Endometrial microvascular endothelial cells (primary cell): ENCODE results near the gene GJB3. TPM values are rescaled to one million over a fixed set of nuclear protein-coding genes. Genes with fewer than 3 reads are reported as not detected.
"Not testable (repeated sequence)": the region's sequence is repeated elsewhere in the genome, so short reads cannot be mapped to it uniquely, and the experiment has no call there.

Source experiments
- in situ Hi-C: cut with HindIII; loops from 2 replicates; pipeline ENCODE4 v1.10.0; 2017; ENCODE audit warnings: low sequenced_read_pairs, low pct_unique_long_range_greater_than_20kb; ENCODE audit errors: inconsistent ontology term
- total RNA-seq: library from RNA; depleted of rRNA; stranded (reverse); fragments of >200 nt; gene quantifications from one replicate; pipeline ENCODE4 v1.2.3, GENCODE V29; 2015; ENCODE audit errors: inconsistent ontology term

The GJB3 gene
- total RNA-seq, 1 donor from 2014 or later, result not detected

DNA sequence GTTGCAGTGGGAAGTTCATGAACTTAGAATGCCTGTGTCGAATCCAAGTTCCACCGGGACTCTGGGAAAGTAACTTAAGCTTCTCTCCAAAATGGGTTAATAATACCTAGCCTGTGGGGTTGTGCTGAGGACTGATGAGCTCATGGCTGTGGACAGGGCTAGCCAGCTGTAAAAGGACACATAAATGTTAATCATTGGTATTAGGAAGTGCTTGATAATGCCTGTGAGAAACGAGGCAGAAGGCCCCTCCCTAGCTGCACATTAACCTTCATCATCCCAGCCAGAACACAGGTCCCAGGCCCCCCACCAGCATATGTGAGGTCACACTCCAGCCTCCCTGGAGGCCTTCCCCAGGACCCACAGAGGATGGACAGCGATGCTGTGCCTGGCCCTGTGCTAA lies 22.3 kb upstream of the GJB3 start:
- in situ Hi-C loops, result no loop called here

DNA sequence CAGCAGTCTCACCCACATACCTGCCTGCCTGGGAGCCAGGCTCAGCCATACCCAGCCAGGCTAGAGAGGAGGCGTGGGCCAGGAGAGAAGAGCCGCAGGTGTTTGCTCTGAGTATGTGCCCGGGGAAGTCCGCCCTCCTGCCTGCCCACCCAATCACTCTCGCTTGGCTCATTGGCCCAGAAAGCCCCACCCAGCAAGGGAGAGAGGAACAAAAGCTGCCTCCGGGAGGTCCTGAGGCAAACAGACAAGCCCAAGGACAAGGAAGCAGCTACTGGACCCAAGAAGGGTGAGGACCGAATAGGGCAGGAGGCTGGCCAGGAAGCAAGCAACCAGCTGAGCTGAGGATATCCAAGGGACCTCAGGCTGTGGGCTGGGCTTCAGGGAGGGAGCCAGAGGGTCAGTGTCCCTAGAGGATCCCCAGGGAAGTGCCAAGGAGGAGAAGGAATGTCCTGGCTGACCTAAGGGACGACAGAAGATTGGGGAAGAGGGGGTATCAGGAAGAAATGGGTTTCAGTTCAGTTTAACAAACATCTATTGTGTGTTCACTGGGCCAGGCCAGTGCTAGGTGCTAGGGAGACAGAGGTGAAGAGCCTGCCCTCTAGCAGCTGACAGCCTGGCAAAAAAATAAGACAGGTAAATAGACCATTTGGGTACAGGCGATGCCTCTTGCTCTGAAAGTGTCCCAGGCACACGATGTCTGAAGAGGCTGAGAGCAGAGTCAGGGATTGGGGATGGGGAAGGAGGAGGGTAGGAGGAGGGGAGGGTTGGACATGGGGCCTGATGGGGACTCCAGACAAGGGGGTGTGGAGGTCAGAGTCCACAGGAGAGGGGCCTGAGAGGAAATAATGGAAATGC lies 21.3 kb upstream of the GJB3 start, which contains the start of gene GJB4:
TSS of gene GJB4 (plus strand) at position 238 of the 855 bp plus-strand sequence. CDS start 1,515 bp downstream, outside the sequence.
- in situ Hi-C loops, result no loop called here

DNA sequence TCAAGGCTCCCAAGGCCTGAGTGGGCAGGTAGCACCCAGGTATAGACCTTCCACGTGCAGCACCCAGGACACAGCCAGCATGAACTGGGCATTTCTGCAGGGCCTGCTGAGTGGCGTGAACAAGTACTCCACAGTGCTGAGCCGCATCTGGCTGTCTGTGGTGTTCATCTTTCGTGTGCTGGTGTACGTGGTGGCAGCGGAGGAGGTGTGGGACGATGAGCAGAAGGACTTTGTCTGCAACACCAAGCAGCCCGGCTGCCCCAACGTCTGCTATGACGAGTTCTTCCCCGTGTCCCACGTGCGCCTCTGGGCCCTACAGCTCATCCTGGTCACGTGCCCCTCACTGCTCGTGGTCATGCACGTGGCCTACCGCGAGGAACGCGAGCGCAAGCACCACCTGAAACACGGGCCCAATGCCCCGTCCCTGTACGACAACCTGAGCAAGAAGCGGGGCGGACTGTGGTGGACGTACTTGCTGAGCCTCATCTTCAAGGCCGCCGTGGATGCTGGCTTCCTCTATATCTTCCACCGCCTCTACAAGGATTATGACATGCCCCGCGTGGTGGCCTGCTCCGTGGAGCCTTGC lies 19.7 kb upstream of the GJB3 start:
- in situ Hi-C loops, result no loop called here

DNA sequence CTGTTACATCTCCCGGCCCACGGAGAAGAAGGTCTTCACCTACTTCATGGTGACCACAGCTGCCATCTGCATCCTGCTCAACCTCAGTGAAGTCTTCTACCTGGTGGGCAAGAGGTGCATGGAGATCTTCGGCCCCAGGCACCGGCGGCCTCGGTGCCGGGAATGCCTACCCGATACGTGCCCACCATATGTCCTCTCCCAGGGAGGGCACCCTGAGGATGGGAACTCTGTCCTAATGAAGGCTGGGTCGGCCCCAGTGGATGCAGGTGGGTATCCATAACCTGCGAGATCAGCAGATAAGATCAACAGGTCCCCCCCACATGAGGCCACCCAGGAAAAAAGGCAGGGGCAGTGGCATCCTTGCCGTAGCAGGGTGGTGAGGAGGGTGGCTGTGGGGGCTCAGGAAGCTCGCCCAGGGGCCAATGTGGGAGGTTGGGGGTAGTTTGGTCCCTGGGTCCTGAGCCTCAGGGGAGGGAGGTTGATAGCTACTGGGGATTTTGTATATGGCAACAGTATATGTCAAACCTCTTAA lies 19.2 kb upstream of the GJB3 start:
- in situ Hi-C loops, result no loop called here

DNA sequence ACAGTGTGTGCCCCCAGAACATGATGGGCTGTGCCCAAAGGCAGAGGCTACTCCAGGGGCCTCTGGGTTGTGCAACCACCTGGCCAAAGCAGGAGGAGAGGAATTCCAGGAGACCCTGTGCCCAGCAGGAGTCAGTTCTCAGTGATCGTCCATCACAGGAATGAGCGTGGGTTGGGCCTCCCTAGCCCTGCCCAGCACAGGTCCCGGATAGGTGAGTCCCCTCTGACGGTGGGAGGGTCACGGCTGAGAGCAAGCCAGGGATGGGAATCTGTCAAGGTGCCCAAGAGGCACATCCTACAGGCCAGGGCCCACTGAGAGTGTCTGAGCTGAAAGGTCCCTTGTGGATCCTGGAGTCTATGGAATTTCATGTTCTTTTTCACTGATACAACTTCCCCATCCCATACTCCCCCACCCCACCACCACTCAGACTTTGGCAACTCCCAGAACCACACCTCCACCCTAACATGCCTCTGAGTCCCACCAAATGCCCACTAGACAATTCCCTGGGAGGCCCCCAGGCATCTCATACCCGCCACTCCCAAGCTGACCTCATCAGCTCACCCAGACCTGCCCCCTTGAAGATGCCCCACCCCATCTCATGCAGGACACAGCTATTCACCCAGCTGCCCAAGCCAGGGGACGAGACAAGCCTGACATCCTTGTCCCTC lies 18.4 kb upstream of the GJB3 start:
- in situ Hi-C loops, result no loop called here

DNA sequence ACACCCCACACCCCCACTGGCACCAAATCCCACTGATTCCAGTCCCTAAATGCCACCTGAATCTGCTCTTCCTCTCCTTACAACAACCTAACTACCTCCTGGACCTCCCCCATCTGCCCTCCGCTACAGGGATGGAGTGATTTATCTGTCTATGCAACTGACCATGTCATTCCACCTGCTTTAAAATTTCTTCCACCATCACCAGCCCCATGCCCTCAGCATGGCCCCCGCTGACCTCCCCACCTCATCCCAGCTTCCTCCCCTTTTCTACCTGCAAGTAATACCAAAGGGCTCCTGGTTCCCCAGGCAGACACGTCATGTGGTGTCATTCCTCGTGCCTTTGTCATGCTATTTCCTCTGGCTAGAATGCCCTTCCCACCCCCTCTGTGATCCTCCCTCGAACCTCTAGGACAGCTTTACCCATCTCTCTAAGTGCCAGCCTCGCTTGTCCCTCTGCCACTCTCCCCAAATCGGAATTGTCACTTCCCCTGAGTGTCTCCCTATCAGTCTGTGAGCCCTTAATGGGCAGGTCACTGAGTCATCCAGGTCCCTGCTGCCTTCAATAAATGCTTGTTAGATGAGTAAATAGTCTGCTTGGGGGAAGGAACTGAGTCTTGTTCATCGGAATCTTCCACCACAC lies 17.8 kb upstream of the GJB3 start:
- in situ Hi-C loops, result no loop called here

DNA sequence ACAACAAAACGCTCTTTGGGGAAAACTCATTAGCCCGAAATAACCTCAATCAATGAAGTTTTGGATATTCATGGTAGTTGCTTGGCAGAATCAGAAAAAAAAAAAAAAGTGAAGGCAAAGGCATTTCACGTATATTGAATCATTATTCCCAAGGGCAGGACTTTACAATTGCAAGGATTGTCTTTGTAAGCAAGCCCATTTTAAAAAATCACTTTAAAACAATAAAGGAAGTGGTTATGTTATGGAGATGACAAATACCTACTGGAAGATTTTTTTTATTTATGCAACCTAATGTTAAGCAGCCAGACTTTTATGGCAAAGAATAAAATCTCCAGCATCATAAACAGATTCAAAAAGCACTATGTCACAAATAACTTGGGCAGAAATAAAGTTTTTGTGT lies 12.2 kb upstream of the GJB3 start:
- in situ Hi-C loops, result no loop called here

DNA sequence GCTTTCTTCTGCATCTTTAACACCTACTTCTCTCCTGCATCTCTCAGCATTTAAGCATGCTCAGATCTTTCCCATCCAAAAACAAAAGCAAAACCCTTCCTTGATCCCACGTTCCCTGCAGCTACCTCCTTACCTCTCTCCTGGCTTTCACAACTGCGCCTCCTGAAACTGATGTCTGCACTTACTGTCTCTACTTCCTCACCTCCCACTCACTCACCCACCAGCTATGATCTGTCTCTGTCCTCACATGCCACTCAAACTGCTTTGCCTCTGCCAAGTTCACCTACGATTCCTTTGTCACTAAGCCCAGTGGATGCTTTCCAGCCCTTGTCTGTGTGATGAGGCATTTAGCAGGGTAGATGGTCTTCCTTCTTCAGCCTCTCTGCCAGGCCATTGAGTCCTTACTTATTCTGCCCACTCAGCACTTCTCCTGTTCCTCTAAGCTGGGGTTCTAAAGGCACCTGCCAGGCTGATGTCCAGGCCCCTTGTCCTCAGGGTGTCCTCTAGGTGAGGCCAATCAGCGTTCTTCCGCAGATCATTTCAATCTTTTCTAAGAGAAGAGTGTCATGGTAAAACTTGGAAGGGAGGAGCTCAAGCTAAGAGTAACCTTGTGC lies 10.0 kb upstream of the GJB3 start:
- in situ Hi-C loops, result no loop called here

DNA sequence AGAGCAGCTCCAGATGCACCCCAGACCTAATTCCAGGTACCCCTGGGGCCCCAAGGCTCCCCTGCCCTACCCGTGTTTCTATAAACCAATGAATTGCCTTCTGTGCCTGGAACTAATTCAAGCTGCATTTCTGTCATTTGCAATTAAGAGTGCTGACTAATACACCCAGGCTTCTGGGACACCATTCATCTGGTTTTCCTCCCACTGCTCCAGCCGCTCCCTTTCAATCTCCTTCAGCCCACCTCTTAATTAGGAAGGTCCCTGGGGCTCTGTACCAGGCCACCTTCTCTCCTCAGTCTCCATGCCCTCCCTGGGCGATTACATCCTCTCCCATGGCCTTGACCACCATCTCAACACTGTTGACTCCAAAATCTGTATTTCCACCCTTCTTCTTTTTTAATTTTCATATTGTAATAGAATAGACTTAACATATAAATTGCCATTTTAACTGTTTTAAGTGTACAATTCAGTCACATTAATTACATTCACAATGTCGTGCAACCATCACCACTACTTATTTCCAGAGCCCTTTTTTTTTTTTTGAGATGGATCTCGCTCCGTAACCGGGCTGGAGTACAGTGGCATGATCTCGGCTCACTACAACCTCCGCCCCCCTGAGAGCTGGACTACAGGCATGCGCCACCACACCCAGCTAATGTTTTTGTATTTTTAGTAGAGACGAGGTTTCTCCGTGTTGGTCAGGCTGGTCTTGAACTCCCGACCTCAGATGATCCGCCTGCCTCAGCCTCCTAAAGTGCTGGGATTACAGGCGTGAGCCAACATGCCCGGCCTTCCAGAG lies 9.2 kb upstream of the GJB3 start:
- in situ Hi-C loops, result no loop called here

DNA sequence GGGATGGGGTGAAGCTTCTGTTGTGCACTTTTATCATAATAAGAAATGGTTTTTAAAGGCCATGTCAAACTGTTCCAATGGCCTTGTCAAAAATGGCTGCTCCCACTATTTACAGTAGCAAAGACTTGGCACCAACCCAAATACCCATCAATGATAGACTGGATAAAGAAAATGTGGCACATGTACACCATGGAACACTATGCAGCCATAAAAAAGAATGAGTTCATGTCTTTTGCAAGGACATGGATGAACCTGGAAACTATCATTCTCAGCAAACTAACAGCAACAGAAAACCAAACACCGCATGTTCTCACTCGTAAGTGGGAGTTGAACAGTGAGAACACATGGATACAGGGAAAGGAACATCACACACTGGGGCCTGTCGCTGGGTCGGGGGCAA lies 7.9 kb upstream of the GJB3 start:
- in situ Hi-C loops, result not testable (repeated sequence)

DNA sequence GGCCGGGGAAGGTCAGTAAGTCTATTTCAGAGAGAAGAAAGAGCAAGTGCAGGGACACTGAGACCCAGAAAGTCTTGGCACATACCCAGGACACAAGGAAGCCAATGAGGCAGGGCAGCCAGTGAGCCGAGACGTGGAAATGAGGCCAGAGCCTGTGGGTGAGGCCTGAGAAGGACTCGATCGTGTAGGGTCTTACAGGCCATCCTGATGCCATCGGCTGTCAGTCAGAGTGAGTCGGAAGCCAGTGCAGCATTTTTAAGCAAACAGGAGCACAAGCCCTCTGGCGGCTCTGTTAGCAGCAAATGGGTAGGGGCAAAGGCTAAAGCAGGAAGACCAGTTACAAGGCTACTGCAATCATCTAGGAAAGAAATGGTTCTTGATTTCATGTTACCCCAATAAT lies 6.1 kb upstream of the GJB3 start:
- in situ Hi-C loops, result no loop called here

DNA sequence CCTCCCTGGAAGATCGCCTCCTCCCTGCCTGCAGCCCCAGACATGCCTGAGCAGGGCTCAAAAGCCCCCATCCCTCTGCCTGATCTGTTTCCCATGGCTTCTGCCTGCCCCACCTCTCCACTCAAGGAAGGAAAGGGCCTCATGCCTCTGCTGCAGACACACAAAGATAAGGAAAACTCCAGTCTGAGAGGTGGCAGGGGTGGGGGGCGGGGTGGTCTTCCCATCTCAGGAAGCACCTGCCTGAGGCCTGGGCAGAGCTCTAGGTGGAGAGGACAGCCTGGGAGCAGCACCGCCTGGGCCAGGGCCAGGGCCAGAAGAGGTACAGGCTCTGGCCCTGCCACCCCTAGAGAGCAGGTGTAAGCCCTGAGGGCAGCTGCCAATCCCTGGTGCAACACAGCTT lies 4.1 kb upstream of the GJB3 start:
- in situ Hi-C loops, result no loop called here

DNA sequence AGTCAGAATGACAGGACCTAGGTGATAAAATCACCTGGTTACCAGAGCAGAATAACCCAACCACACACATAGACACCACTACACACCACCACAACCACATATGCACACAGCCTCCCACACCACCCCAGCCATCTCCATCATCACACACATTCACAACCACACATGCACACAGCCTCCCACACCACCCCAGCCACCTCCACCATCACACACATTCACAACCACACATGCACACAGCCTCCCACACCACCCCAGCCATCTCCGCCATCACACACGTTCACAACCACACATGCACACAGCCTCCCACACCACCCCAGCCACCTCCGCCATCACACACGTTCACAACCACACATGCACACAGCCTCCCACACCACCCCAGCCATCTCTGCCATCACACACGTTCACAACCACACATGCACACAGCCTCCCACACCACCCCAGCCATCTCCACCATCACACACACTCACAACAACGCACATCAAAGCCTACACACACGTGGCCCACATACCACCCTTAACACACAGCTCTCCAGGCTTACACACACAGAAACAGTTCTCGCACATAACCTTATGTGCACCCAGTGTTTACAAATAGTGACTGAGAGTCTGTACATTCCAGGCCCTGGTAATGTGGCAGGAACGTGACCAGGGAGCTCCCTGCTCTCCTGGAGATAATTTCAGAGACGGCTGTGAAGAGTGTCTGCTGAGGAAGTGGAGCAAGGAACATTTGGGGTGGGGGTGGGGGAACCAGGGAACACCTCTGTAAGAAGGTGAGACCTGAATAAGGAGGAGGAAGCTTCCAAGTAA lies 3.3 kb upstream of the GJB3 start:
- in situ Hi-C loops, result no loop called here

DNA sequence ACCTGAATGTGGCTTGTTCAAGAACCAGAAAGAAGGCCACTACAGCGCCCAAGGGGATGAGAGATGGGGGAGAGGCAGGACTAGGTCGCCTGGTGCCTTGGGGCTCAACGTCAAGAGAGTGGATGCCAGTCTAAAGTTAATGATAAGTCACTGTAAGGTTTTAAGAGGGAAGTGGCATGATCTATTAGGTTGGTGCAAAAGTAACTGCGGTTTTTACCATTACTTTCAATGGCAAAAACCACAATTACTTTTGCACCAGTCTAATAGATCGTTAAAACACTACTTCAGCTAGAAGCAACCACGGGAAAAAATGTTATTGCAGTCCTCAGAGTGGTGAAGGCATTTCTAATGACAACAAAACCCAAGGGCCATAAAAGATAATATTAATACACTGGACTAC lies 2.6 kb upstream of the GJB3 start:
- in situ Hi-C loops, result no loop called here

DNA sequence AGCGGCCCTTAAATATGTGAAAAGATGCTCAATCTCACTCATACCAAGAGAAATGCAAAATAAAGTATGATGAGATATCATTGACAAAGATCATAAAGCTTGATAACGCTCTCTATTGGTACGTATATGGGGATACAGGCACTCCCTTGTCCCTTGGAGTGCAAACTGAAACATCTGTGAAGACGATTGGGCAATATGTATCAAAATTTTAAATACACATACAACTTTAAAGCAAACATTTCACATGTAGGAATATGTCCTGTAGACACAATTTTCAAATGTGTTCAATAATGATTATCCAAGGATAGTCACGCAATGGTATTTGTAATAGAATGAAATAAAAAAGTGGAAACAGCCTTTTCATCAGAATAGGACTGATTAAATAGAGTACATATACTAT lies 2.0 kb upstream of the GJB3 start:
- in situ Hi-C loops, result no loop called here

DNA sequence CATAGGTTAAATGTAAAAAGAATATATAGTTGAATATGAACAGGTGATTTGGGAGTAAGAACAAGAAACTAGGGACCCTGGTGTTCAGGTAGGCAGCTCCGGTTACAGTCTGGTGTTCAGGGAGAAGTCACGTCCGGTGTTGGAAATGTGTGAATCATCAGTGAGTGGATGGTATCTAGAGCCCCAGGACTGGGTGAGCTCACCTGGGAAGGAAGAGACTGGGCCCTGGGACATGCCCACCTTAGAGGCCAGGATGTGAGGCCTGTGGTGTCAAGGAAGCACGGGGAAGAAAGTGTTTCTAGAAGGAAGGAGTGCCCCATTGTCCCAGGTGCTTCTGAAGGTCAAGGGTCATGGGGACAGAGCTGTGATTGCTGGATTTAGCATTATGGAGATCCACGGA lies 1.5 kb upstream of the GJB3 start:
- in situ Hi-C loops, result no loop called here

DNA sequence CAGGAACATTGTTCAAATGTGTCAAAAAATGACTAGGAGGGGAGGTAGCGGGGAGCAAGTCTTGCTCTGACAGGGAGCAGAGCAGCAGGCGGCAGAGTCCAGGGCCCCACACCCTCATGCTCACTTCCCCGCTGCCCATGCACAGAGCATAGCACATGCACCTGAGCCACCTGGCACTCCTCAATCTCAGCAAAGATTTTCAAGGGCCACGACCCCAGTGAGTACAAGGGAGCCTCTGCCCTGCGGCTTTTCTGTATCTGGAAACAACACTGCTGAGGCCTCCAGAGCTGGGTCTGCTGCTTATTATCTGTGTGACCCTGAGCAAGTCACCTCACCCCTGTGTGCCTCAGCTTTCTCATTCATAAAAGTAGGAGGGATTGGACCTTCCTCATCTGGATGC lies 1.1 kb upstream of the GJB3 start:
- in situ Hi-C loops, result no loop called here
